Calu3 (cell line): ENCODE measurements around the gene AKR7A2. TPM values are rescaled to one million over a fixed set of nuclear protein-coding genes. Genes with fewer than 3 reads are reported as not detected.
"Not testable (repeated sequence)": the region's sequence is repeated elsewhere in the genome, so short reads cannot be mapped to it uniquely, and the experiment has no call there.

Experiments used
- BruUV-seq: library from RNA; stranded (reverse); fragments of 400-500 nt; replicated peaks from 2 replicates; lab custom pipeline; 2021; lab: Mats Ljungman, UMichigan
- CTCF ChIA-PET: fragments of 300-600 bp; sonication (Branson Sonifier 250); formaldehyde crosslinking; loops from one replicate; lab custom pipeline; 2022; ENCODE audit warnings: antibody characterized with exemption; lab: Charles Lee
- DNase-seq: peaks from one replicate; pipeline ENCODE4 v3.0.0; 2022
- H3K27ac Mint-ChIP-seq: one replicate; pipeline ENCODE4 v1.8.0; 2022; ENCODE audit warnings: mixed read lengths; ENCODE audit not compliant: unreplicated experiment
- H3K27me3 Mint-ChIP-seq: one replicate; pipeline ENCODE4 v1.8.0; 2022; ENCODE audit warnings: mixed read lengths; ENCODE audit not compliant: unreplicated experiment
- H3K36me3 Mint-ChIP-seq: one replicate; pipeline ENCODE4 v1.8.0; 2022; ENCODE audit warnings: mild to moderate bottlenecking, moderate library complexity, mixed read lengths; ENCODE audit not compliant: insufficient read depth, unreplicated experiment
- H3K4me1 Mint-ChIP-seq: one replicate; pipeline ENCODE4 v1.8.0; 2022; ENCODE audit warnings: mild to moderate bottlenecking, low read depth, mixed read lengths; ENCODE audit not compliant: unreplicated experiment
- H3K4me3 Mint-ChIP-seq: one replicate; pipeline ENCODE4 v1.8.0; 2022; ENCODE audit warnings: mild to moderate bottlenecking, low read depth, moderate library complexity, mixed read lengths; ENCODE audit not compliant: unreplicated experiment
- H3K9me3 Mint-ChIP-seq: one replicate; pipeline ENCODE4 v1.8.0; 2022; ENCODE audit warnings: low read depth, mixed read lengths; ENCODE audit not compliant: unreplicated experiment
- CTCF ChIP-seq: fragments of 200-600 bp; IDR thresholded peaks from one replicate; pipeline ENCODE4 v1.8.0; 2022; ENCODE audit warnings: antibody characterized with exemption; ENCODE audit not compliant: unreplicated experiment
- intact Hi-C: fragments of 100-400 bp; cut with micrococcal nuclease; formaldehyde crosslinking; loops from one replicate; pipeline ENCODE4 v1.10.0; 2022; ENCODE audit not compliant: unreplicated experiment
- total RNA-seq: library from RNA; stranded (reverse); gene quantifications from 2 replicates; pipeline ENCODE4 v1.2.3, GENCODE V29; 2022

Gene AKR7A2
- total RNA-seq, 1 experiment from 2014 or later = 25.7 TPM

- peaks cover 12% of the 10 kb centered on the region for H3K4me1 Mint-ChIP-seq
- no peak overlapping the region for H3K4me3 Mint-ChIP-seq
- BruUV-seq = no TSS peak
- no peaks in the 10 kb centered on the region for H3K9me3 Mint-ChIP-seq
- intact Hi-C loops = no loop called here
- CTCF ChIA-PET = interaction anchor here (0.5 kb wide), 1 partner anchor 123 kb away, joined by 3 read pairs; no protein-coding TSS in a partner anchor
- no peak for TF ChIP-seq CTCF
- H3K27ac Mint-ChIP-seq = no peak overlapping the region
- no peak for DNase-seq
- peaks cover 68% of the 10 kb centered on the region for H3K36me3 Mint-ChIP-seq
- H3K27me3 Mint-ChIP-seq = no peaks in the 10 kb centered on the region
These were observed 54.6 kb downstream of the AKR7A2 start for GRCh38 chr1:19257178-19257914.

- H3K4me3 Mint-ChIP-seq, CTCF ChIA-PET, H3K9me3 Mint-ChIP-seq, intact Hi-C loops, H3K27ac Mint-ChIP-seq, H3K27me3 Mint-ChIP-seq, DNase-seq, BruUV-seq: not testable (repeated sequence)
- H3K36me3 Mint-ChIP-seq = peaks cover 76% of the 10 kb centered on the region
- H3K4me1 Mint-ChIP-seq = peaks cover 12% of the 10 kb centered on the region
These were observed 55.6 kb downstream of the AKR7A2 start for GRCh38 chr1:19256301-19256700.

- Mint-ChIP-seq H3K4me1 (peaks cover 12% of the 10 kb centered on the region), H3K27ac (no peak overlapping the region), H3K4me3 (no peak overlapping the region), H3K27me3 (no peaks in the 10 kb centered on the region), H3K36me3 (peaks cover 75% of the 10 kb centered on the region), H3K9me3 (no peaks in the 10 kb centered on the region)
- intact Hi-C loops = no loop called here
- no peak for TF ChIP-seq CTCF
- no peak for DNase-seq
- no TSS peak for BruUV-seq
- CTCF ChIA-PET = no interaction called here
These were observed 56.7 kb downstream of the AKR7A2 start for GRCh38 chr1:19255288-19255687.

GRCh38 chr1:19254416-19254815, 57.5 kb downstream of the AKR7A2 start:
- H3K27ac Mint-ChIP-seq = no peak overlapping the region
- TF ChIP-seq CTCF = no peak
- H3K4me1 Mint-ChIP-seq = peaks cover 12% of the 10 kb centered on the region
- no peak for DNase-seq
- intact Hi-C loops = no loop called here
- no peaks in the 10 kb centered on the region for H3K9me3 Mint-ChIP-seq
- peaks cover 70% of the 10 kb centered on the region for H3K36me3 Mint-ChIP-seq
- H3K27me3 Mint-ChIP-seq = no peaks in the 10 kb centered on the region
- CTCF ChIA-PET = no interaction called here
- H3K4me3 Mint-ChIP-seq = no peak overlapping the region
- no TSS peak for BruUV-seq

Other genes with a start within 250 kb of the AKR7A2 start
- gene UBR4, start 101.9 kb downstream of the AKR7A2 start, total RNA-seq = 123 and 134 TPM in 2 replicates
- 50.9 and 53.4 TPM in 2 replicates for gene EMC1, start 60.6 kb downstream of the AKR7A2 start, total RNA-seq
- gene MRTO4, start 60.3 kb downstream of the AKR7A2 start, total RNA-seq = 37.0 and 41.4 TPM in 2 replicates
- gene AKR7A3, start 23.4 kb downstream of the AKR7A2 start, total RNA-seq = 1.7 and 2.2 TPM in 2 replicates
- 10.0 and 13.1 TPM in 2 replicates for gene SLC66A1, start 182 bp upstream of the AKR7A2 start, total RNA-seq
- gene CAPZB, start 173.4 kb upstream of the AKR7A2 start, total RNA-seq = 198 and 207 TPM in 2 replicates